HG03103 (cell line): Measurements from ENCODE around the gene SIVA1.

Experiments
- ATAC-seq: cut with Tn5 transposase; IDR thresholded peaks from one replicate; pipeline ENCODE4 v1.9.1; 2021; ENCODE audit warnings: low read depth; ENCODE audit not compliant: unreplicated experiment

The SIVA1 gene

GRCh38 chr14:104769324-104770071, 16.6 kb downstream of the SIVA1 start:
- ATAC-seq = no peak

- no peak for ATAC-seq
These were observed 17.2 kb downstream of the SIVA1 start for GRCh38 chr14:104770072-104770579.

- no peak for ATAC-seq
These were observed 17.9 kb downstream of the SIVA1 start for GRCh38 chr14:104770851-104771272.

- ATAC-seq = no peak
These were observed 18.4 kb downstream of the SIVA1 start for GRCh38 chr14:104771374-104771773.

GRCh38 chr14:104771918-104772706, 19.2 kb downstream of the SIVA1 start:
- ATAC-seq = no peak

- ATAC-seq = no peak
These were observed 20.0 kb downstream of the SIVA1 start for GRCh38 chr14:104772707-104773504.

GRCh38 chr14:104773505-104774452, 20.8 kb downstream of the SIVA1 start:
- no peak for ATAC-seq

- ATAC-seq = no peak
These were observed 21.6 kb downstream of the SIVA1 start for GRCh38 chr14:104774453-104775072.

- no peak for ATAC-seq
These were observed 22.1 kb downstream of the SIVA1 start for GRCh38 chr14:104775073-104775489.

GRCh38 chr14:104776481-104776880, 23.5 kb downstream of the SIVA1 start:
- no peak for ATAC-seq

GRCh38 chr14:104776961-104777807, 24.2 kb downstream of the SIVA1 start:
- no peak for ATAC-seq

GRCh38 chr14:104777808-104778249, 24.9 kb downstream of the SIVA1 start:
- ATAC-seq = no peak

GRCh38 chr14:104778694-104779331, 25.9 kb downstream of the SIVA1 start:
- no peak for ATAC-seq

- ATAC-seq = no peak
These were observed 27.0 kb downstream of the SIVA1 start for GRCh38 chr14:104779776-104780512.

- no peak for ATAC-seq
These were observed 27.6 kb downstream of the SIVA1 start for GRCh38 chr14:104780513-104781030.

GRCh38 chr14:104781271-104782077, 28.5 kb downstream of the SIVA1 start:
- ATAC-seq = no peak
